ENCODE data around the gene CCR5AS.

Gene CCR5AS

DNA sequence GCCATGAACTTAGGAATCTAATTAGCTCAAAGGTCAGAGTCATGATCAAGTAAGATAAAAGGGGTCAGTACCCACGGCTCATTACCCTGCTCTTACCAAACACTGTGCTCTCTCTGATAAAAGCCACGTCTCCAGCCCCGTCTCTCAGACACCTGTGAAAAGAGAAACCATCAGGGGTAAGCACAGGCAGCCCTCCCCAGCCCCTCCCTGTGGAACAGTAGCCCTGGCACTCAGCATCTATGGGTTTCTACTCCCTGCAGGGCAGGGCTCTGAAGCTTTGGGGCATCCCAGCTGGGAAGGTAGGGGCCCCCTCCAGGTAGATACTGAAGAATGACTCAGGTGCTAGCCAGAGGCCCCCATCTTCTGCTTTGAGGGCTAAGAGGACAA, 47.3 kb upstream of the CCR5AS start:
- Histone ChIP-seq H3K4ac (ENCODE audit: low read length) (no peak overlapping the region), H2AFZ (ENCODE audit: low read length) (no peak overlapping the region), H3K9me3 (replicated peaks in 1 of 2; ENCODE audit: control insufficient read depth in 2 of 2, insufficient read depth in 1 of 2, low read depth in 1 of 2, low read length in 2 of 2) (no peaks in the 10 kb centered on the region), H3K23ac (ENCODE audit: low read depth, low read length, poor library complexity) (no peak overlapping the region), H2AK5ac (ENCODE audit: low read depth, low read length) (no peak overlapping the region), H3K27me3 (ENCODE audit: control insufficient read depth in 3 of 3, insufficient read depth in 3 of 3, low read depth in 1 of 3, low read length in 3 of 3) (no peaks in the 10 kb centered on the region), H3K4me2 (ENCODE audit: insufficient read depth, low read length, poor library complexity, severe bottlenecking) (no peak overlapping the region), H2BK12ac (ENCODE audit: low read length) (no peak overlapping the region), H3K4me1 (ENCODE audit: control insufficient read depth in 2 of 2, insufficient read depth in 1 of 2, low read depth in 1 of 2, low read length in 2 of 2) (no peaks in the 10 kb centered on the region), H3K36me3 (replicated peaks in 1 of 2; ENCODE audit: control insufficient read depth in 2 of 2, insufficient read depth in 2 of 2, low read length in 2 of 2) (no peaks in the 10 kb centered on the region), H3K27ac (replicated peaks; ENCODE audit: low read length) (no peak overlapping the region), H3K18ac (ENCODE audit: low read length) (no peak overlapping the region), H2BK15ac (ENCODE audit: low read length) (no peak overlapping the region), H2BK5ac (ENCODE audit: low read length) (no peak overlapping the region), H4K8ac (ENCODE audit: low read depth, low read length) (no peak overlapping the region), H4K91ac (ENCODE audit: low read depth, low read length, poor library complexity) (no peak overlapping the region), H3K4me3 (ENCODE audit: low read length in 2 of 2) (no peak overlapping the region), H3K9ac (ENCODE audit: low read depth, low read length, poor library complexity) (no peak overlapping the region), H3K14ac (ENCODE audit: low read length) (no peak overlapping the region), H3K79me1 (ENCODE audit: low read depth, low read length) (no peaks in the 10 kb centered on the region), H2BK120ac (ENCODE audit: low read depth, low read length) (no peak overlapping the region)
- DNase-seq (ENCODE audit: low spot score) = no peak
- WGBS, 2 donors (ENCODE audit: extremely low coverage in 2 of 2, insufficient read length in 2 of 2, insufficient replicate concordance in 1 of 2) = no CpG with 5 or more reads among the region's 3 CpGs

DNA sequence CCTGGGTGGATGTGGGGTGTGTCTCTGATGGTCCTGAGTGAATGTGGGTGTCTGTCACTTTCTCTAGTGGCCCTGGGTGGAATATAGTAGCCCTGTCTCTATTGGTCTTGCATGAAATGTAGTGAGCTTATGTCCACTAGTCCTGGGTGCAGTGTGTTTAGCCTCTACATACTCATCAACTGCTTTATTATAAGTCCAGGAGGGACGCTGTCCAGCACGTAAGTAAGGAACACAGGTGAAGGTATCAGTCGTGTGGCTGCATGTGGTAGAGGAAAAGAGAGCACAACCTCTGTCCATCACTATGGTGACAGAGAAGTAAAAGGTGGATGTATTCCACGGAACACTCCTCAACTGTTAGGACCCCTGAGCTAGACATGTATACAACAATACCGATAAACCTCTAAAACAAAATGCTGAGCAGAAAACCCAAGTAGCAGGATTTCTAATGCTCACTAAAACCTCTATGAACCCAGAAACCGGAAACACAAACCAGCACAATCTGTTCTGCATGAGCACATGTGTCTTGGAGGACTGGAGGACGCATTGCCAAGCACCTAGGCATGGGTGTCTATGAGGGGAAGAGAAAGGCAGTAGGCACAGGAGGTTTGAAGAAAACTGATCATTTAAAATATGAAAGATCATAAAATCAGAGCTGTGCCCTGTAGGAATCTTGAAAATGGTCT, 46.8 kb upstream of the CCR5AS start:
- WGBS, 2 donors (ENCODE audit: extremely low coverage in 2 of 2, insufficient read length in 2 of 2, insufficient replicate concordance in 1 of 2) = no CpG with 5 or more reads among the region's 7 CpGs
- no peak overlapping the region for H3K9ac ChIP-seq (ENCODE audit: low read depth, low read length, poor library complexity)
- H3K36me3 ChIP-seq (replicated peaks in 1 of 2; ENCODE audit: control insufficient read depth in 2 of 2, insufficient read depth in 2 of 2, low read length in 2 of 2) = no peaks in the 10 kb centered on the region
- H3K4me1 ChIP-seq (ENCODE audit: control insufficient read depth in 2 of 2, insufficient read depth in 1 of 2, low read depth in 1 of 2, low read length in 2 of 2) = no peaks in the 10 kb centered on the region
- no peak overlapping the region for H3K14ac ChIP-seq (ENCODE audit: low read length)
- no peak overlapping the region for H4K91ac ChIP-seq (ENCODE audit: low read depth, low read length, poor library complexity)
- H3K18ac ChIP-seq (ENCODE audit: low read length) = no peak overlapping the region
- H3K23ac ChIP-seq (ENCODE audit: low read depth, low read length, poor library complexity) = no peak overlapping the region
- no peak overlapping the region for H3K4me2 ChIP-seq (ENCODE audit: insufficient read depth, low read length, poor library complexity, severe bottlenecking)
- no peaks in the 10 kb centered on the region for H3K9me3 ChIP-seq (replicated peaks in 1 of 2; ENCODE audit: control insufficient read depth in 2 of 2, insufficient read depth in 1 of 2, low read depth in 1 of 2, low read length in 2 of 2)
- H3K27me3 ChIP-seq (ENCODE audit: control insufficient read depth in 3 of 3, insufficient read depth in 3 of 3, low read depth in 1 of 3, low read length in 3 of 3) = no peaks in the 10 kb centered on the region
- no peak overlapping the region for H2BK120ac ChIP-seq (ENCODE audit: low read depth, low read length)
- H3K4ac ChIP-seq (ENCODE audit: low read length) = no peak overlapping the region
- H2BK5ac ChIP-seq (ENCODE audit: low read length) = no peak overlapping the region
- H2BK12ac ChIP-seq (ENCODE audit: low read length) = no peak overlapping the region
- H3K4me3 ChIP-seq (ENCODE audit: low read length in 2 of 2) = no peak overlapping the region
- H2BK15ac ChIP-seq (ENCODE audit: low read length) = no peak overlapping the region
- no peak overlapping the region for H2AK5ac ChIP-seq (ENCODE audit: low read depth, low read length)
- no peak overlapping the region for H2AFZ ChIP-seq (ENCODE audit: low read length)
- DNase-seq (ENCODE audit: low spot score) = no peak
- H3K27ac ChIP-seq (replicated peaks; ENCODE audit: low read length) = no peak overlapping the region
- H3K79me1 ChIP-seq (ENCODE audit: low read depth, low read length) = no peaks in the 10 kb centered on the region
- H4K8ac ChIP-seq (ENCODE audit: low read depth, low read length) = no peak overlapping the region

DNA sequence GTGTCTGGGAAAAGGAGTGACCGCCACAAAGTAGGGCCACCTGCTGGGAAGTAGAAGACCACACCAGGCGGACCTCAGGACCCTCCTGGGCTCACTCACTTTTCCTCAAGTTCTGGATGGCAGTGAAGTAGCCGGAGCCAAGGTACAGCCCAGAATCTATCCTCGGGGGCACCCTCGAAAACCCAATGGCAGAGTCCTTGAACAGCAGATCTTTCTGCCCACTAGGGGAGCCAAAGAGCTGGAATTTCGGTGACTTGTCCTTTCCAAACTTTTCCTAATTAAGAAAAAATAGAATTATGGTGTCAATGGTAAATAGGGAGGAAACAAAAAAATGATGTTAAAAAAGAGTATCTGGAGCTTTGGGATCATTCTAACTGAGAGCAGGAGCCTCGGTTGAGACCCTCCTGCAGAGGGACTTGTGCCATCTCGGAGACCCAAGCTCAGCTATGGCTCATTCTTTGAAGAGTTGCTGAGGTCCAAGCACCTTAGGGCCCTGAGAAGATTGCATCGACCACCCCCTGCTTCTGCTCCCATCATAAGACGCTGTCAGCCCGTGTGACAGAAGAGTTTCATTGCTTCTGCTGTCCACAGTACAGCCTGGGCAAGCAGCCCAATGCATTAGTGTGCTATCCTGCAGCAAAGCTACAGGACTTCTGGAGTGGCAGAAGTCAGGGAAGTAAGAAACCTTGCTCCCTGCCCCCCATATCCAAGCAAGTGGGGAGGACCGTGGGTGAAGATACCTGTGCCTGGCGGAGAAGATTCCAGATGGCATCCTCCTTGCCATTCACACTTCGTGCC, 43.1 kb upstream of the CCR5AS start:
- H3K27ac ChIP-seq (replicated peaks; ENCODE audit: low read length) = no peak overlapping the region
- H4K91ac ChIP-seq (ENCODE audit: low read depth, low read length, poor library complexity) = no peak overlapping the region
- H3K36me3 ChIP-seq (replicated peaks in 1 of 2; ENCODE audit: control insufficient read depth in 2 of 2, insufficient read depth in 2 of 2, low read length in 2 of 2) = no peaks in the 10 kb centered on the region
- no peak overlapping the region for H2BK15ac ChIP-seq (ENCODE audit: low read length)
- H3K4ac ChIP-seq (ENCODE audit: low read length) = peak overlapping the region; percentile 55
- H3K23ac ChIP-seq (ENCODE audit: low read depth, low read length, poor library complexity) = peak overlapping the region; percentile 28
- peak overlapping the region; percentile 83 for H4K8ac ChIP-seq (ENCODE audit: low read depth, low read length)
- H3K14ac ChIP-seq (ENCODE audit: low read length) = no peak overlapping the region
- DNase-seq (ENCODE audit: low spot score) = no peak
- H3K4me1 ChIP-seq (ENCODE audit: control insufficient read depth in 2 of 2, insufficient read depth in 1 of 2, low read depth in 1 of 2, low read length in 2 of 2) = peaks cover 0 to 2% of the 10 kb centered on the region in 2 donors
- H3K4me3 ChIP-seq (ENCODE audit: low read length in 2 of 2) = no peak overlapping the region
- no peak overlapping the region for H3K9ac ChIP-seq (ENCODE audit: low read depth, low read length, poor library complexity)
- H2AK5ac ChIP-seq (ENCODE audit: low read depth, low read length) = no peak overlapping the region
- H2AFZ ChIP-seq (ENCODE audit: low read length) = no peak overlapping the region
- no CpG with 5 or more reads among the region's 14 CpGs for WGBS, 2 donors (ENCODE audit: extremely low coverage in 2 of 2, insufficient read length in 2 of 2, insufficient replicate concordance in 1 of 2)
- H2BK12ac ChIP-seq (ENCODE audit: low read length) = no peak overlapping the region
- no peaks in the 10 kb centered on the region for H3K27me3 ChIP-seq (ENCODE audit: control insufficient read depth in 3 of 3, insufficient read depth in 3 of 3, low read depth in 1 of 3, low read length in 3 of 3)
- H3K18ac ChIP-seq (ENCODE audit: low read length) = no peak overlapping the region
- H2BK5ac ChIP-seq (ENCODE audit: low read length) = no peak overlapping the region
- H2BK120ac ChIP-seq (ENCODE audit: low read depth, low read length) = no peak overlapping the region
- H3K4me2 ChIP-seq (ENCODE audit: insufficient read depth, low read length, poor library complexity, severe bottlenecking) = no peak overlapping the region
- H3K9me3 ChIP-seq (replicated peaks in 1 of 2; ENCODE audit: control insufficient read depth in 2 of 2, insufficient read depth in 1 of 2, low read depth in 1 of 2, low read length in 2 of 2) = no peaks in the 10 kb centered on the region
- H3K79me1 ChIP-seq (ENCODE audit: low read depth, low read length) = no peaks in the 10 kb centered on the region

DNA sequence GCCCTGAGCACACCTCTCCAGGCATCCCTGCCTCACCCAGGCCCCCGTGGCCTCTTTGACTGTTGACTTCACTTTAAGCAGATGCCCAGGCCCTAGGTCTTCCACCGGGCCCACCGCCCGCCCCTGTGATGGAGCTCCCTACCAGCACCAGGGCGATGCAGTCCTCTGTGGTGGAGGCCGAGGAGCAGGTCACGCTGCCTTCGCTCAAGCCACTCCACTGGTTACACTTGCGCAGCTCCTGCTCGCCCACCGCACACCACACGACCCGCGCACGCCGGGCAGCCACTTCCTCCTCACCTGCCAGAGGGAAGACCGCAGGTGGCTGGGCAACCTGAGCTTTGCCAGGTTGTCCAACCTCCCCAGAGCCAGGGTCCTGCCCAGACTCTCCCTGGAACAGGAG, 41.9 kb upstream of the CCR5AS start:
- Histone ChIP-seq H3K4ac (ENCODE audit: low read length) (no peak overlapping the region), H3K79me1 (ENCODE audit: low read depth, low read length) (no peaks in the 10 kb centered on the region), H2BK120ac (ENCODE audit: low read depth, low read length) (no peak overlapping the region), H2BK15ac (ENCODE audit: low read length) (peak overlapping the region; percentile 51), H3K23ac (ENCODE audit: low read depth, low read length, poor library complexity) (no peak overlapping the region), H2AFZ (ENCODE audit: low read length) (no peak overlapping the region), H3K27me3 (ENCODE audit: control insufficient read depth in 3 of 3, insufficient read depth in 3 of 3, low read depth in 1 of 3, low read length in 3 of 3) (no peaks in the 10 kb centered on the region), H4K91ac (ENCODE audit: low read depth, low read length, poor library complexity) (no peak overlapping the region), H3K9me3 (replicated peaks in 1 of 2; ENCODE audit: control insufficient read depth in 2 of 2, insufficient read depth in 1 of 2, low read depth in 1 of 2, low read length in 2 of 2) (no peaks in the 10 kb centered on the region), H4K8ac (ENCODE audit: low read depth, low read length) (no peak overlapping the region), H3K36me3 (replicated peaks in 1 of 2; ENCODE audit: control insufficient read depth in 2 of 2, insufficient read depth in 2 of 2, low read length in 2 of 2) (no peaks in the 10 kb centered on the region), H3K4me3 (ENCODE audit: low read length in 2 of 2) (no peak overlapping the region), H3K18ac (ENCODE audit: low read length) (peak overlapping the region; percentile 41), H2AK5ac (ENCODE audit: low read depth, low read length) (no peak overlapping the region), H3K14ac (ENCODE audit: low read length) (no peak overlapping the region), H2BK12ac (ENCODE audit: low read length) (no peak overlapping the region), H3K4me2 (ENCODE audit: insufficient read depth, low read length, poor library complexity, severe bottlenecking) (no peak overlapping the region), H3K9ac (ENCODE audit: low read depth, low read length, poor library complexity) (no peak overlapping the region), H3K27ac (replicated peaks; ENCODE audit: low read length) (no peak overlapping the region), H3K4me1 (ENCODE audit: control insufficient read depth in 2 of 2, insufficient read depth in 1 of 2, low read depth in 1 of 2, low read length in 2 of 2) (peaks cover 0 to 2% of the 10 kb centered on the region in 2 donors), H2BK5ac (ENCODE audit: low read length) (no peak overlapping the region)
- DNase-seq (ENCODE audit: low spot score) = no peak
- no CpG with 5 or more reads among the region's 17 CpGs for WGBS, 2 donors (ENCODE audit: extremely low coverage in 2 of 2, insufficient read length in 2 of 2, insufficient replicate concordance in 1 of 2)
